Ovary (tissue), 9 donors: ENCODE measurements around the gene ZNF175. TPM values are rescaled to one million over a fixed set of nuclear protein-coding genes. Genes with fewer than 3 reads are reported as not detected.

Experiments used
- DNase-seq, 5 donors: peaks; one replicate each; pipeline ENCODE4 v3.0.0-alpha.2; 2019 to 2020
- H3K27ac ChIP-seq, 2 donors: fragments of 200-600 bp; one replicate each; pipeline versions ENCODE4 v1.5.1 to v1.8.0; 2019 to 2022
- H3K27me3 ChIP-seq: fragments of 200-600 bp; one replicate; pipeline ENCODE4 v1.8.0; 2022
- H3K36me3 ChIP-seq: fragments of 200-600 bp; sonication (generic); one replicate; pipeline ENCODE4 v1.5.1; 2019
- H3K4me1 ChIP-seq: one replicate; pipeline ENCODE4 v1.8.1; 2013; ENCODE audit warnings: mild to moderate bottlenecking, moderate library complexity; ENCODE audit not compliant: insufficient read depth
- H3K4me3 ChIP-seq: fragments of 200-600 bp; sonication (generic); one replicate; pipeline ENCODE4 v1.5.1; 2017
- H3K9me3 ChIP-seq, 2 donors: fragments of 200-600 bp in 1 of 2; sonication (generic) in 1 of 2; one replicate each; pipeline versions ENCODE4 v1.5.1 to v1.8.1; 2013 to 2019; ENCODE audit warnings: mild to moderate bottlenecking in 1 of 2, moderate library complexity in 1 of 2
- CTCF ChIP-seq, 3 donors: fragments of 450-650 bp in 2 of 3; fragments of 200-600 bp in 1 of 3; IDR thresholded peaks; one replicate each; pipeline versions ENCODE4 v1.5.1 to v1.8.0; 2016 to 2022; ENCODE audit warnings: antibody characterized with exemption in 3 of 3, mild to moderate bottlenecking in 1 of 3
- EP300 ChIP-seq: sonication (generic); formaldehyde crosslinking; IDR thresholded peaks from one replicate; pipeline ENCODE4 v1.6.1; 2017; ENCODE audit warnings: antibody characterized with exemption
- POLR2A ChIP-seq: fragments of 450-650 bp; IDR thresholded peaks from one replicate; pipeline ENCODE4 v1.6.1; 2017; ENCODE audit warnings: antibody characterized with exemption, mild to moderate bottlenecking, moderate library complexity
- WGBS, 3 donors: extraction: QIAGEN DNeasy Blood & Tissue Kit in 1 of 3; methylation state at CpG; one replicate each; pipeline versions ENCODE4 v1.1.5 to v1.1.7; 2013 to 2017; 5-methylcytosine and 5-hydroxymethylcytosine counted together
- intact Hi-C, 4 donors: fragments of 100-400 bp; cut with DNase I; formaldehyde crosslinking; loops; one replicate each; pipeline versions ENCODE4 v1.11.0 to v1.15.1; 2022 to 2023
- polyA plus RNA-seq, 2 donors: library from polyadenylated mRNA; stranded (reverse); fragments of 200-250 nt in 1 of 2; fragments of 350-450 nt in 1 of 2; fragmentation: Illumina TruSeq in 1 of 2; extraction: RNeasy Lipid Tissue Mini Kit (QIAGEN cat#74804) in 1 of 2; gene quantifications; one replicate each; pipeline ENCODE4 v1.2.3, GENCODE V29; 2013 to 2014
- total RNA-seq, 7 donors: library from RNA; depleted of rRNA in 2 of 7; stranded (reverse); fragments of >200 nt in 2 of 7; fragmentation: NEBNext Ultra II Directional in 3 of 7; extraction: Animal tissue kit (Norgen Biotek cat#: 25700) in 3 of 7; gene quantifications; one replicate each; pipeline versions ENCODE4 v1.1.0 to v1.2.4, GENCODE V29; 2016 to 2023
- donor health status: DM: no; HTN: no; CAD: no; lungs with moderate emphysema.
- donor health status: DM: no; HTN: no; CAD: no.
- donor health status: Bipolar disorder and iron deficiency.
- donor health status: DM: yes; HTN: yes; CAD: no.
- donor health status: DM: no; HTN: no; CAD: no.
- donor health status: DM: yes; HTN: yes; CAD: no.

The ZNF175 gene
- total and polyA plus RNA-seq, 9 donors: 4.3 to 17.3 (median 12.6) TPM

- Histone ChIP-seq H3K4me3 (no peak overlapping the region), H3K4me1 (no peaks in the 10 kb centered on the region), H3K27me3 (no peaks in the 10 kb centered on the region), H3K27ac (no peak overlapping the region), H3K9me3 (peaks cover 0 to 18% of the 10 kb centered on the region in 2 donors), H3K36me3 (no peaks in the 10 kb centered on the region)
- DNase-seq: no peak
- intact Hi-C loops: no loop called here
- TF ChIP-seq EP300: no peak
- no peak for TF ChIP-seq CTCF (IDR thresholded peaks at IDR 0.05)
- TF ChIP-seq POLR2A: no peak
- WGBS, 3 donors: 91 to 97% (median 92%) methylated on average over 1 of the region's 1 CpG
Observed at GRCh38 chr19:51586103-51586728, 15.1 kb downstream of the ZNF175 start.

- 97 to 99% (median 98%) methylated on average over 4 of the region's 4 CpGs for WGBS, 3 donors
Observed at GRCh38 chr19:51586799-51587198, 15.7 kb downstream of the ZNF175 start.

GRCh38 chr19:51587264-51588191, 16.4 kb downstream of the ZNF175 start:
- Histone ChIP-seq H3K27me3 (no peaks in the 10 kb centered on the region), H3K36me3 (no peaks in the 10 kb centered on the region), H3K4me3 (no peak overlapping the region), H3K9me3 (peaks cover 0 to 18% of the 10 kb centered on the region in 2 donors), H3K27ac (no peak overlapping the region), H3K4me1 (no peaks in the 10 kb centered on the region)
- DNase-seq: no peak
- intact Hi-C loops: no loop called here
- 98 to 99% (median 98%) methylated on average over 9 of the region's 9 CpGs for WGBS, 3 donors
- TF ChIP-seq EP300 (no peak), CTCF (IDR thresholded peaks at IDR 0.05) (no peak), POLR2A (no peak)

More at GRCh38 chr19:51586799-51587198, 15.7 kb downstream of the ZNF175 start:
- peaks cover 0 to 18% of the 10 kb centered on the region in 2 donors for H3K9me3 ChIP-seq
- intact Hi-C loops: no loop called here
- DNase-seq: no peak
- no peak overlapping the region for H3K4me3 ChIP-seq
- no peaks in the 10 kb centered on the region for H3K27me3 ChIP-seq
- no peak overlapping the region for H3K27ac ChIP-seq
- TF ChIP-seq EP300 (no peak), CTCF (IDR thresholded peaks at IDR 0.05) (no peak), POLR2A (no peak)
- no peaks in the 10 kb centered on the region for H3K4me1 ChIP-seq
- H3K36me3 ChIP-seq: no peaks in the 10 kb centered on the region

- no peak for TF ChIP-seq EP300
- TF ChIP-seq POLR2A: no peak
- TF ChIP-seq CTCF (IDR thresholded peaks at IDR 0.05): no peak
- Histone ChIP-seq H3K4me1 (peaks cover 6% of the 10 kb centered on the region), H3K36me3 (no peaks in the 10 kb centered on the region), H3K27ac (no peak overlapping the region), H3K4me3 (no peak overlapping the region), H3K27me3 (no peaks in the 10 kb centered on the region), H3K9me3 (peaks cover 0 to 18% of the 10 kb centered on the region in 2 donors)
- WGBS, 3 donors: 91 to 93% (median 93%) methylated on average over 2 of the region's 2 CpGs
- intact Hi-C loops: no loop called here
- no peak for DNase-seq
Observed at GRCh38 chr19:51589511-51589910, 18.4 kb downstream of the ZNF175 start.
